ENCODE results near the gene STK32A.

Gene STK32A

GRCh38 chr5:147396070-147396823 lies 161.4 kb downstream of the STK32A start:
- Histone ChIP-seq H2AFZ (no peak overlapping the region), H3K4me2 (ENCODE audit: low read length) (no peak overlapping the region), H3K36me3 (ENCODE audit: control insufficient read depth, insufficient read depth, low read length) (no peaks in the 10 kb centered on the region), H3K27ac (no peak overlapping the region), H3K9me3 (ENCODE audit: control insufficient read depth, low read length) (no peaks in the 10 kb centered on the region), H3K79me2 (no peaks in the 10 kb centered on the region), H3K4me3 (ENCODE audit: low read depth, low read length) (no peak overlapping the region), H3K4me1 (no peaks in the 10 kb centered on the region), H3K9ac (no peak overlapping the region), H3K27me3 (ENCODE audit: control insufficient read depth, insufficient read depth, low read length) (no peaks in the 10 kb centered on the region)
- TF ChIP-seq, protein P1, sequence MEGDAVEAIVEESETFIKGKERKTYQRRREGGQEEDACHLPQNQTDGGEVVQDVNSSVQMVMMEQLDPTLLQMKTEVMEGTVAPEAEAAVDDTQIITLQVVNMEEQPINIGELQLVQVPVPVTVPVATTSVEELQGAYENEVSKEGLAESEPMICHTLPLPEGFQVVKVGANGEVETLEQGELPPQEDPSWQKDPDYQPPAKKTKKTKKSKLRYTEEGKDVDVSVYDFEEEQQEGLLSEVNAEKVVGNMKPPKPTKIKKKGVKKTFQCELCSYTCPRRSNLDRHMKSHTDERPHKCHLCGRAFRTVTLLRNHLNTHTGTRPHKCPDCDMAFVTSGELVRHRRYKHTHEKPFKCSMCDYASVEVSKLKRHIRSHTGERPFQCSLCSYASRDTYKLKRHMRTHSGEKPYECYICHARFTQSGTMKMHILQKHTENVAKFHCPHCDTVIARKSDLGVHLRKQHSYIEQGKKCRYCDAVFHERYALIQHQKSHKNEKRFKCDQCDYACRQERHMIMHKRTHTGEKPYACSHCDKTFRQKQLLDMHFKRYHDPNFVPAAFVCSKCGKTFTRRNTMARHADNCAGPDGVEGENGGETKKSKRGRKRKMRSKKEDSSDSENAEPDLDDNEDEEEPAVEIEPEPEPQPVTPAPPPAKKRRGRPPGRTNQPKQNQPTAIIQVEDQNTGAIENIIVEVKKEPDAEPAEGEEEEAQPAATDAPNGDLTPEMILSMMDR (IDR thresholded peaks at IDR 0.05), result no peak

- Histone ChIP-seq H3K4me3 (ENCODE audit: low read depth, low read length) (no peak overlapping the region), H3K9me3 (ENCODE audit: control insufficient read depth, low read length) (no peaks in the 10 kb centered on the region), H3K79me2 (no peaks in the 10 kb centered on the region), H3K27ac (no peak overlapping the region), H3K27me3 (ENCODE audit: control insufficient read depth, insufficient read depth, low read length) (no peaks in the 10 kb centered on the region), H3K4me1 (no peaks in the 10 kb centered on the region), H2AFZ (no peak overlapping the region), H3K4me2 (ENCODE audit: low read length) (no peak overlapping the region), H3K36me3 (ENCODE audit: control insufficient read depth, insufficient read depth, low read length) (no peaks in the 10 kb centered on the region), H3K9ac (no peak overlapping the region)
- TF ChIP-seq, protein P1 (IDR thresholded peaks at IDR 0.05), result no peak
Measured at GRCh38 chr5:147397616-147398015, 162.8 kb downstream of the STK32A start.

- Histone ChIP-seq H3K27ac (no peak overlapping the region), H3K9ac (no peak overlapping the region), H3K4me3 (ENCODE audit: low read depth, low read length) (no peak overlapping the region), H3K4me2 (ENCODE audit: low read length) (no peak overlapping the region), H3K9me3 (ENCODE audit: control insufficient read depth, low read length) (no peaks in the 10 kb centered on the region), H3K27me3 (ENCODE audit: control insufficient read depth, insufficient read depth, low read length) (no peaks in the 10 kb centered on the region), H2AFZ (no peak overlapping the region), H3K4me1 (no peaks in the 10 kb centered on the region), H3K36me3 (ENCODE audit: control insufficient read depth, insufficient read depth, low read length) (no peaks in the 10 kb centered on the region), H3K79me2 (no peaks in the 10 kb centered on the region)
- TF ChIP-seq, protein P1 (IDR thresholded peaks at IDR 0.05), result no peak
Measured at GRCh38 chr5:147398860-147399259, 164.0 kb downstream of the STK32A start.

GRCh38 chr5:147400126-147400809 lies 165.4 kb downstream of the STK32A start:
- no peak overlapping the region for H3K27ac ChIP-seq
- no peak overlapping the region for H3K4me2 ChIP-seq (ENCODE audit: low read length)
- TF ChIP-seq, protein P1 (IDR thresholded peaks at IDR 0.05), result no peak
- no peak overlapping the region for H3K9ac ChIP-seq
- H3K4me1 ChIP-seq, result no peaks in the 10 kb centered on the region
- H2AFZ ChIP-seq, result no peak overlapping the region
- no peaks in the 10 kb centered on the region for H3K9me3 ChIP-seq (ENCODE audit: control insufficient read depth, low read length)
- no peaks in the 10 kb centered on the region for H3K27me3 ChIP-seq (ENCODE audit: control insufficient read depth, insufficient read depth, low read length)
- no peaks in the 10 kb centered on the region for H3K36me3 ChIP-seq (ENCODE audit: control insufficient read depth, insufficient read depth, low read length)
- H3K4me3 ChIP-seq (ENCODE audit: low read depth, low read length), result no peak overlapping the region
- no peaks in the 10 kb centered on the region for H3K79me2 ChIP-seq
